ENCODE data around the gene ACAP3.

ACAP3 gene

DNA sequence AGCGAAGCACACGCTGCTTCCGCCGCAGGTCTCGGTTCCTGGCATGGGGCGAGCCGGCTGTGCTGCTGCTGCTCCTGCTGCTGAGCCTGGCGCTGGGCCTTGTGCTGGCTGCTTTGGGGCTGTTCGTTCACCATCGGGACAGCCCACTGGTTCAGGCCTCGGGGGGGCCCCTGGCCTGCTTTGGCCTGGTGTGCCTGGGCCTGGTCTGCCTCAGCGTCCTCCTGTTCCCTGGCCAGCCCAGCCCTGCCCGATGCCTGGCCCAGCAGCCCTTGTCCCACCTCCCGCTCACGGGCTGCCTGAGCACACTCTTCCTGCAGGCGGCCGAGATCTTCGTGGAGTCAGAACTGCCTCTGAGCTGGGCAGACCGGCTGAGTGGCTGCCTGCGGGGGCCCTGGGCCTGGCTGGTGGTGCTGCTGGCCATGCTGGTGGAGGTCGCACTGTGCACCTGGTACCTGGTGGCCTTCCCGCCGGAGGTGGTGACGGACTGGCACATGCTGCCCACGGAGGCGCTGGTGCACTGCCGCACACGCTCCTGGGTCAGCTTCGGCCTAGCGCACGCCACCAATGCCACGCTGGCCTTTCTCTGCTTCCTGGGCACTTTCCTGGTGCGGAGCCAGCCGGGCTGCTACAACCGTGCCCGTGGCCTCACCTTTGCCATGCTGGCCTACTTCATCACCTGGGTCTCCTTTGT is 26.0 kb upstream of the ACAP3 start:
- H3K4me3 ChIP-seq (ENCODE audit: low read depth, low read length) = no peak overlapping the region
- DNase-seq (ENCODE audit: low read depth) = no peak
- TF ChIP-seq, protein P1, sequence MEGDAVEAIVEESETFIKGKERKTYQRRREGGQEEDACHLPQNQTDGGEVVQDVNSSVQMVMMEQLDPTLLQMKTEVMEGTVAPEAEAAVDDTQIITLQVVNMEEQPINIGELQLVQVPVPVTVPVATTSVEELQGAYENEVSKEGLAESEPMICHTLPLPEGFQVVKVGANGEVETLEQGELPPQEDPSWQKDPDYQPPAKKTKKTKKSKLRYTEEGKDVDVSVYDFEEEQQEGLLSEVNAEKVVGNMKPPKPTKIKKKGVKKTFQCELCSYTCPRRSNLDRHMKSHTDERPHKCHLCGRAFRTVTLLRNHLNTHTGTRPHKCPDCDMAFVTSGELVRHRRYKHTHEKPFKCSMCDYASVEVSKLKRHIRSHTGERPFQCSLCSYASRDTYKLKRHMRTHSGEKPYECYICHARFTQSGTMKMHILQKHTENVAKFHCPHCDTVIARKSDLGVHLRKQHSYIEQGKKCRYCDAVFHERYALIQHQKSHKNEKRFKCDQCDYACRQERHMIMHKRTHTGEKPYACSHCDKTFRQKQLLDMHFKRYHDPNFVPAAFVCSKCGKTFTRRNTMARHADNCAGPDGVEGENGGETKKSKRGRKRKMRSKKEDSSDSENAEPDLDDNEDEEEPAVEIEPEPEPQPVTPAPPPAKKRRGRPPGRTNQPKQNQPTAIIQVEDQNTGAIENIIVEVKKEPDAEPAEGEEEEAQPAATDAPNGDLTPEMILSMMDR (IDR thresholded peaks at IDR 0.05; ENCODE audit: low read depth, low read length, missing control alignments) = no peak

DNA sequence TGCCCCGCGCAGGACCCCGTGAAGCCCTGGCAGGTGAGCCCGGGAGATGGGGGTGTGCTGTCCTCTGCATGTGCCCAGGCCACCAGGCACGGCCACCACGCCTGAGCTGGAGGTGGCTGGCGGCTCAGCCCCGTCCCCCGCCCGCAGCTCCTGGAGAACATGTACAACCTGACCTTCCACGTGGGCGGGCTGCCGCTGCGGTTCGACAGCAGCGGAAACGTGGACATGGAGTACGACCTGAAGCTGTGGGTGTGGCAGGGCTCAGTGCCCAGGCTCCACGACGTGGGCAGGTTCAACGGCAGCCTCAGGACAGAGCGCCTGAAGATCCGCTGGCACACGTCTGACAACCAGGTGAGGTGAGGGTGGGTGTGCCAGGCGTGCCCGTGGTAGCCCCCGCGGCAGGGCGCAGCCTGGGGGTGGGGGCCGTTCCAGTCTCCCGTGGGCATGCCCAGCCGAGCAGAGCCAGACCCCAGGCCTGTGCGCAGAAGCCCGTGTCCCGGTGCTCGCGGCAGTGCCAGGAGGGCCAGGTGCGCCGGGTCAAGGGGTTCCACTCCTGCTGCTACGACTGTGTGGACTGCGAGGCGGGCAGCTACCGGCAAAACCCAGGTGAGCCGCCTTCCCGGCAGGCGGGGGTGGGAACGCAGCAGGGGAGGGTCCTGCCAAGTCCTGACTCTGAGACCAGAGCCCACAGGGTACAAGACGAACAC is 25.2 kb upstream of the ACAP3 start:
- no peak for DNase-seq (ENCODE audit: low read depth)
- H3K4me3 ChIP-seq (ENCODE audit: low read depth, low read length) = no peak overlapping the region
- TF ChIP-seq, protein P1 (IDR thresholded peaks at IDR 0.05; ENCODE audit: low read depth, low read length, missing control alignments) = no peak

DNA sequence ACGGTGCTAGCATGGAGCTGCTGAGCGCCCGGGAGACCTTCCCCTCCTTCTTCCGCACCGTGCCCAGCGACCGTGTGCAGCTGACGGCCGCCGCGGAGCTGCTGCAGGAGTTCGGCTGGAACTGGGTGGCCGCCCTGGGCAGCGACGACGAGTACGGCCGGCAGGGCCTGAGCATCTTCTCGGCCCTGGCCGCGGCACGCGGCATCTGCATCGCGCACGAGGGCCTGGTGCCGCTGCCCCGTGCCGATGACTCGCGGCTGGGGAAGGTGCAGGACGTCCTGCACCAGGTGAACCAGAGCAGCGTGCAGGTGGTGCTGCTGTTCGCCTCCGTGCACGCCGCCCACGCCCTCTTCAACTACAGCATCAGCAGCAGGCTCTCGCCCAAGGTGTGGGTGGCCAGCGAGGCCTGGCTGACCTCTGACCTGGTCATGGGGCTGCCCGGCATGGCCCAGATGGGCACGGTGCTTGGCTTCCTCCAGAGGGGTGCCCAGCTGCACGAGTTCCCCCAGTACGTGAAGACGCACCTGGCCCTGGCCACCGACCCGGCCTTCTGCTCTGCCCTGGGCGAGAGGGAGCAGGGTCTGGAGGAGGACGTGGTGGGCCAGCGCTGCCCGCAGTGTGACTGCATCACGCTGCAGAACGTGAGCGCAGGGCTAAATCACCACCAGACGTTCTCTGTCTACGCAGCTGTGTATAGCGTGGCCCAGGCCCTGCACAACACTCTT is 24.5 kb upstream of the ACAP3 start:
- TF ChIP-seq, protein P1 (IDR thresholded peaks at IDR 0.05; ENCODE audit: low read depth, low read length, missing control alignments) = no peak
- DNase-seq (ENCODE audit: low read depth) = no peak
- H3K4me3 ChIP-seq (ENCODE audit: low read depth, low read length) = no peak overlapping the region

DNA sequence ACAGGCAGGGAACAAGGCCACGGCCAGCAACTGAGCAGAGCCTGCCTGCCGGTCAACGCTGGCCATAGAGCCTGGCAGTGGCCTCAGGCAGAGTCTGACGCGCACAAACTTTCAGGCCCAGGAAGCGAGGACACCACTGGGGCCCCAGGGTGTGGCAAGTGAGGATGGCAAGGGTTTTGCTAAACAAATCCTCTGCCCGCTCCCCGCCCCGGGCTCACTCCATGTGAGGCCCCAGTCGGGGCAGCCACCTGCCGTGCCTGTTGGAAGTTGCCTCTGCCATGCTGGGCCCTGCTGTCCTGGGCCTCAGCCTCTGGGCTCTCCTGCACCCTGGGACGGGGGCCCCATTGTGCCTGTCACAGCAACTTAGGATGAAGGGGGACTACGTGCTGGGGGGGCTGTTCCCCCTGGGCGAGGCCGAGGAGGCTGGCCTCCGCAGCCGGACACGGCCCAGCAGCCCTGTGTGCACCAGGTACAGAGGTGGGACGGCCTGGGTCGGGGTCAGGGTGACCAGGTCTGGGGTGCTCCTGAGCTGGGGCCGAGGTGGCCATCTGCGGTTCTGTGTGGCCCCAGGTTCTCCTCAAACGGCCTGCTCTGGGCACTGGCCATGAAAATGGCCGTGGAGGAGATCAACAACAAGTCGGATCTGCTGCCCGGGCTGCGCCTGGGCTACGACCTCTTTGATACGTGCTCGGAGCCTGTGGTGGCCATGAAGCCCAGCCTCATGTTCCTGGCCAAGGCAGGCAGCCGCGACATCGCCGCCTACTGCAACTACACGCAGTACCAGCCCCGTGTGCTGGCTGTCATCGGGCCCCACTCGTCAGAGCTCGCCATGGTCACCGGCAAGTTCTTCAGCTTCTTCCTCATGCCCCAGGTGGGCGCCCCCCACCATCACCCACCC is 23.6 kb upstream of the ACAP3 start, which contains the start of gene TAS1R3:
TAS1R3 (plus strand) TSS at position 213 of the 898 bp plus-strand sequence; CDS start at position 279, 66 bp downstream.
- DNase-seq (ENCODE audit: low read depth) = no peak
- TF ChIP-seq, protein P1 (IDR thresholded peaks at IDR 0.05; ENCODE audit: low read depth, low read length, missing control alignments) = no peak
- no peak within 1 kb of the TSS for H3K4me3 ChIP-seq (ENCODE audit: low read depth, low read length)

DNA sequence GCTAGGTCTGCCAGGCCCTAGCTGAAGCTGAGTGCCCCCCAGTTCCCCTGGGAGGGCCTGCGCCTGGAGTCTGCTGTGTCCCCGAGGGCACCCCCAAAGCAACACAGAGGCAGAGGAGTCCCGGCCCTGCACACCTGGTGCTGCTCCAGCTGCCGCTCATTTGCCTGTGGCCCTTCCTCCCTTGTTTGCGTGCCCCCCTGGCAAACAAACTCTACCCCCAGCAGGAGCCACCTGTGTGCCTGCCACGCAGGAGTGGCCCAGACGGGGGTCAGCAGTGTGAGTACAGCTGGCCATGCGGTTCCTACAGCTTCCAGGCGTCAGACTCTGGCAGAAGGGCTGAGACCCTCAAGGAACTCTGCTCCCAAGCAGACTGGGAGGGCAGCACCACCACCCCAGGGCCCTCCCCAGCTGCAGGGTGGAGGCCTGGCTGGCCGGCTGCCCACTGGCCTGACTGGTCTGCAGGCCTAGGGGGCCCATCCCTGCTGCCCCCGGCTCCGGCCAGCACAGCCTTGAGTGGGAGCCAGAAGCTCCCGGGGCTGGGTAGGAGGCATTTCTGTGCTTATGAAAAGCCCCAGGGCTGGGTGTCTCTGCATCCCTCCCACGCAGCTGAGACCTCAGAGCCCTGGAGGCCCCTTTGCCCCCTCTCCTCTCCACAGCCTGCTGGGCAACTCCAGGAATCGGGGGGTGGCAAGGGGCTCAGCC is 22.8 kb upstream of the ACAP3 start:
- no peak for DNase-seq (ENCODE audit: low read depth)
- no peak overlapping the region for H3K4me3 ChIP-seq (ENCODE audit: low read depth, low read length)
- TF ChIP-seq, protein P1 (IDR thresholded peaks at IDR 0.05; ENCODE audit: low read depth, low read length, missing control alignments) = no peak

Data from GM12864 (cell line).